Ascending aorta (tissue), 2 donors: Measurements from ENCODE around the gene ZNF724. TPM values are rescaled to one million over a fixed set of nuclear protein-coding genes. Genes with fewer than 3 reads are reported as not detected.
"Not testable (repeated sequence)": the region's sequence is repeated elsewhere in the genome, so short reads cannot be mapped to it uniquely, and the experiment has no call there.

Experiments used
- DNase-seq, 2 donors: peaks; one replicate each; pipeline ENCODE4 v3.0.0-alpha.2; 2019; ENCODE audit warnings: low spot score in 2 of 2
- H3K27ac ChIP-seq, 2 donors: fragments of 200-600 bp; sonication (generic); one replicate each; pipeline ENCODE4 v1.5.1; 2016 to 2017; ENCODE audit warnings: mild to moderate bottlenecking in 1 of 2
- H3K27me3 ChIP-seq: fragments of 200-600 bp; sonication (generic); one replicate; pipeline ENCODE4 v1.5.1; 2017
- H3K36me3 ChIP-seq, 2 donors: fragments of 200-600 bp; sonication (generic); one replicate each; pipeline ENCODE4 v1.5.1; 2016
- H3K4me1 ChIP-seq, 2 donors: fragments of 200-600 bp; sonication (generic); one replicate each; pipeline ENCODE4 v1.5.1; 2016 to 2017; ENCODE audit warnings: mild to moderate bottlenecking in 1 of 2
- H3K4me3 ChIP-seq, 2 donors: fragments of 200-600 bp; sonication (generic); one replicate each; pipeline ENCODE4 v1.5.1; 2016 to 2017; ENCODE audit warnings: mild to moderate bottlenecking in 1 of 2
- H3K9me3 ChIP-seq, 2 donors: fragments of 200-600 bp; sonication (generic); one replicate each; pipeline ENCODE4 v1.5.1; 2016
- CTCF ChIP-seq, 3 experiments: fragments of 200-600 bp in 2 of 3; fragments of 450-650 bp in 1 of 3; sonication (generic) in 2 of 3; IDR thresholded peaks; one replicate each; pipeline ENCODE4 v1.5.1; 2016 to 2019; ENCODE audit warnings: antibody characterized with exemption in 3 of 3, mild to moderate bottlenecking in 1 of 3, moderate library complexity in 1 of 3
- intact Hi-C: fragments of 100-400 bp; cut with DNase I; formaldehyde crosslinking; loops from one replicate; pipeline ENCODE4 v1.15.1; 2023
- total RNA-seq: library from RNA; depleted of rRNA; stranded (reverse); fragments of >200 nt; gene quantifications from one replicate; pipeline ENCODE4 v1.1.0, GENCODE V29; 2016

Gene ZNF724
- total RNA-seq, 1 donor from 2014 or later = not detected

- Histone ChIP-seq H3K4me3 (no peak overlapping the region), H3K9me3 (no peaks in the 10 kb centered on the region), H3K36me3 (peaks cover 22 to 33% of the 10 kb centered on the region in 2 donors), H3K27me3 (no peaks in the 10 kb centered on the region), H3K4me1 (no peaks in the 10 kb centered on the region), H3K27ac (no peak overlapping the region)
- intact Hi-C loops = loop anchor here (10.0 kb wide), 1 partner anchor 725 kb away; no protein-coding TSS in a partner anchor
- no peak for DNase-seq
- no peak for TF ChIP-seq CTCF (IDR thresholded peaks at IDR 0.05)
These were observed 9.8 kb upstream of the ZNF724 start for GRCh38 chr19:23259961-23260360.

- no peak for DNase-seq
- TF ChIP-seq CTCF (IDR thresholded peaks at IDR 0.05) = no peak
- H3K4me1 ChIP-seq = no peaks in the 10 kb centered on the region
- H3K27ac ChIP-seq = no peak overlapping the region
- H3K36me3 ChIP-seq = peaks cover 14 to 21% of the 10 kb centered on the region in 2 donors
- intact Hi-C loops = loop anchor here (10.0 kb wide), 1 partner anchor 721 kb away; no protein-coding TSS in a partner anchor
- H3K27me3 ChIP-seq = no peaks in the 10 kb centered on the region
- no peak overlapping the region for H3K4me3 ChIP-seq
- H3K9me3 ChIP-seq = no peaks in the 10 kb centered on the region
These were observed 5.5 kb upstream of the ZNF724 start for GRCh38 chr19:23255700-23256099.

- Histone ChIP-seq H3K4me3 (no peak overlapping the region), H3K36me3 (peaks cover 3 to 12% of the 10 kb centered on the region in 2 donors), H3K9me3 (no peaks in the 10 kb centered on the region), H3K4me1 (peaks cover 4 to 5% of the 10 kb centered on the region in 2 donors), H3K27ac (no peak overlapping the region), H3K27me3 (no peaks in the 10 kb centered on the region)
- no peak for DNase-seq
- intact Hi-C loops = loop anchor here (10.0 kb wide), 1 partner anchor 720 kb away; no protein-coding TSS in a partner anchor
- TF ChIP-seq CTCF (IDR thresholded peaks at IDR 0.05) = no peak
These were observed 4.1 kb upstream of the ZNF724 start for GRCh38 chr19:23254141-23254910.

GRCh38 chr19:23253256-23253655 lies 3.1 kb upstream of the ZNF724 start:
- not testable (repeated sequence) for DNase-seq, H3K36me3 ChIP-seq, H3K9me3 ChIP-seq, H3K4me1 ChIP-seq, H3K27ac ChIP-seq, H3K27me3 ChIP-seq, H3K4me3 ChIP-seq
- intact Hi-C loops = loop anchor here (10.0 kb wide), 1 partner anchor 718 kb away; no protein-coding TSS in a partner anchor

GRCh38 chr19:23241419-23241818 lies 8.8 kb downstream of the ZNF724 start:
- Histone ChIP-seq H3K4me1 (no peaks in the 10 kb centered on the region), H3K36me3 (no peaks in the 10 kb centered on the region), H3K4me3 (no peak overlapping the region), H3K27me3 (no peaks in the 10 kb centered on the region), H3K9me3 (peaks cover 5 to 23% of the 10 kb centered on the region in 2 donors), H3K27ac (no peak overlapping the region)
- no peak for TF ChIP-seq CTCF (IDR thresholded peaks at IDR 0.05)
- DNase-seq = no peak
- intact Hi-C loops = no loop called here

- DNase-seq = no peak
- no peak overlapping the region for H3K4me3 ChIP-seq
- no peaks in the 10 kb centered on the region for H3K4me1 ChIP-seq
- H3K9me3 ChIP-seq = peaks cover 37 to 89% of the 10 kb centered on the region in 2 donors
- no peak overlapping the region for H3K27ac ChIP-seq
- no peak for TF ChIP-seq CTCF (IDR thresholded peaks at IDR 0.05)
- no peaks in the 10 kb centered on the region for H3K27me3 ChIP-seq
- intact Hi-C loops = no loop called here
- peaks cover 12% of the 10 kb centered on the region in 2 donors for H3K36me3 ChIP-seq
These were observed 27.1 kb downstream of the ZNF724 start for GRCh38 chr19:23222998-23223652.
